ENCODE results near the gene ZNF385A.

DNA sequence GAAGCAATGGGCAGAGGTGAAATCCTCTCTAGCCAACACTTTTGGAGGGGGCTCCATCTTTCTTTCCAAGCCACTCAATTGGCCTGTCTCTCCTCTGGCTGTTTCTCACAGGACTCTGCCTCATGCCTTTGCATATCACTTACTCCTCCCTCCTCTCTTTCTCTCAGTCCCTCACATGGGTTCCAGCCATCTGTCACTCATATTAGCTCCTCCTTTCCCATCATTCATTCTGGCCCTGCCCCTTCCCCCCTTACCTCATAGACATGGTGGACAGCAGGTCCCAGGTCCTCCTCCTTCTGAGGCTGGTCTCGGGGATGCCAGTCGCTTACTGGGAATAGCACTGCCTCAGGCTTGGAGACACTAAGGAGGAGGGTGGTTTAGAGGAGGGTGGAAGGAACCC is 16.6 kb upstream of the ZNF385A start:
- TF ChIP-seq, protein P1, sequence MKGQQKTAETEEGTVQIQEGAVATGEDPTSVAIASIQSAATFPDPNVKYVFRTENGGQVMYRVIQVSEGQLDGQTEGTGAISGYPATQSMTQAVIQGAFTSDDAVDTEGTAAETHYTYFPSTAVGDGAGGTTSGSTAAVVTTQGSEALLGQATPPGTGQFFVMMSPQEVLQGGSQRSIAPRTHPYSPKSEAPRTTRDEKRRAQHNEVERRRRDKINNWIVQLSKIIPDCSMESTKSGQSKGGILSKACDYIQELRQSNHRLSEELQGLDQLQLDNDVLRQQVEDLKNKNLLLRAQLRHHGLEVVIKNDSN (IDR thresholded peaks at IDR 0.05): no peak
- TF ChIP-seq RAD21 (IDR thresholded peaks at IDR 0.05; ENCODE audit: low read depth): no peak
- TF ChIP-seq FOXM1 (IDR thresholded peaks at IDR 0.05; ENCODE audit: borderline replicate concordance, low read depth): no peak
- TF ChIP-seq CEBPB (IDR thresholded peaks at IDR 0.05): no peak
- TF ChIP-seq EP300 (IDR thresholded peaks at IDR 0.05; ENCODE audit: borderline replicate concordance): no peak
- TF ChIP-seq, protein P2, sequence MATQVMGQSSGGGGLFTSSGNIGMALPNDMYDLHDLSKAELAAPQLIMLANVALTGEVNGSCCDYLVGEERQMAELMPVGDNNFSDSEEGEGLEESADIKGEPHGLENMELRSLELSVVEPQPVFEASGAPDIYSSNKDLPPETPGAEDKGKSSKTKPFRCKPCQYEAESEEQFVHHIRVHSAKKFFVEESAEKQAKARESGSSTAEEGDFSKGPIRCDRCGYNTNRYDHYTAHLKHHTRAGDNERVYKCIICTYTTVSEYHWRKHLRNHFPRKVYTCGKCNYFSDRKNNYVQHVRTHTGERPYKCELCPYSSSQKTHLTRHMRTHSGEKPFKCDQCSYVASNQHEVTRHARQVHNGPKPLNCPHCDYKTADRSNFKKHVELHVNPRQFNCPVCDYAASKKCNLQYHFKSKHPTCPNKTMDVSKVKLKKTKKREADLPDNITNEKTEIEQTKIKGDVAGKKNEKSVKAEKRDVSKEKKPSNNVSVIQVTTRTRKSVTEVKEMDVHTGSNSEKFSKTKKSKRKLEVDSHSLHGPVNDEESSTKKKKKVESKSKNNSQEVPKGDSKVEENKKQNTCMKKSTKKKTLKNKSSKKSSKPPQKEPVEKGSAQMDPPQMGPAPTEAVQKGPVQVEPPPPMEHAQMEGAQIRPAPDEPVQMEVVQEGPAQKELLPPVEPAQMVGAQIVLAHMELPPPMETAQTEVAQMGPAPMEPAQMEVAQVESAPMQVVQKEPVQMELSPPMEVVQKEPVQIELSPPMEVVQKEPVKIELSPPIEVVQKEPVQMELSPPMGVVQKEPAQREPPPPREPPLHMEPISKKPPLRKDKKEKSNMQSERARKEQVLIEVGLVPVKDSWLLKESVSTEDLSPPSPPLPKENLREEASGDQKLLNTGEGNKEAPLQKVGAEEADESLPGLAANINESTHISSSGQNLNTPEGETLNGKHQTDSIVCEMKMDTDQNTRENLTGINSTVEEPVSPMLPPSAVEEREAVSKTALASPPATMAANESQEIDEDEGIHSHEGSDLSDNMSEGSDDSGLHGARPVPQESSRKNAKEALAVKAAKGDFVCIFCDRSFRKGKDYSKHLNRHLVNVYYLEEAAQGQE (IDR thresholded peaks at IDR 0.05; ENCODE audit: low read depth): no peak
- TF ChIP-seq, protein P3, sequence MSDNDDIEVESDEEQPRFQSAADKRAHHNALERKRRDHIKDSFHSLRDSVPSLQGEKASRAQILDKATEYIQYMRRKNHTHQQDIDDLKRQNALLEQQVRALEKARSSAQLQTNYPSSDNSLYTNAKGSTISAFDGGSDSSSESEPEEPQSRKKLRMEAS (IDR thresholded peaks at IDR 0.05): no peak
- no peak for TF ChIP-seq EGR1 (IDR thresholded peaks at IDR 0.05)
- TF ChIP-seq TEAD4 (IDR thresholded peaks at IDR 0.05): no peak
- TF ChIP-seq YY1 (IDR thresholded peaks at IDR 0.05; ENCODE audit: low read depth): no peak
- no peak for TF ChIP-seq TAF1 (IDR thresholded peaks at IDR 0.05; ENCODE audit: low read depth)
- TF ChIP-seq CREB1 (IDR thresholded peaks at IDR 0.05; ENCODE audit: low read depth): no peak

Data from Ishikawa (cell line).